Sigmoid colon (tissue), 4 donors: ENCODE data around the gene TTK.

Source experiments
- POLR2A ChIP-seq, 2 donors: fragments of 450-650 bp; IDR thresholded peaks; one replicate each; pipeline ENCODE4 v1.6.1; 2016; ENCODE audit warnings: antibody characterized with exemption in 2 of 2, mild to moderate bottlenecking in 2 of 2, moderate library complexity in 2 of 2
- POLR2AphosphoS5 ChIP-seq, 4 donors: sonication (generic); formaldehyde crosslinking; IDR thresholded peaks; one replicate each; pipeline ENCODE4 v1.6.1; 2017; ENCODE audit warnings: antibody characterized with exemption in 4 of 4
- TF ChIP-seq, protein P1 (sequence below), 4 experiments: fragments of 450-650 bp in 3 of 4; fragments of 200-600 bp in 1 of 4; IDR thresholded peaks; one replicate each; pipeline ENCODE4 v1.5.1; 2016 to 2019; ENCODE audit warnings: antibody characterized with exemption in 4 of 4, mild to moderate bottlenecking in 3 of 4, moderate library complexity in 2 of 4

GRCh38 chr6:80060774-80061173 is 56.3 kb downstream of the TTK start:
- TF ChIP-seq, protein P1, sequence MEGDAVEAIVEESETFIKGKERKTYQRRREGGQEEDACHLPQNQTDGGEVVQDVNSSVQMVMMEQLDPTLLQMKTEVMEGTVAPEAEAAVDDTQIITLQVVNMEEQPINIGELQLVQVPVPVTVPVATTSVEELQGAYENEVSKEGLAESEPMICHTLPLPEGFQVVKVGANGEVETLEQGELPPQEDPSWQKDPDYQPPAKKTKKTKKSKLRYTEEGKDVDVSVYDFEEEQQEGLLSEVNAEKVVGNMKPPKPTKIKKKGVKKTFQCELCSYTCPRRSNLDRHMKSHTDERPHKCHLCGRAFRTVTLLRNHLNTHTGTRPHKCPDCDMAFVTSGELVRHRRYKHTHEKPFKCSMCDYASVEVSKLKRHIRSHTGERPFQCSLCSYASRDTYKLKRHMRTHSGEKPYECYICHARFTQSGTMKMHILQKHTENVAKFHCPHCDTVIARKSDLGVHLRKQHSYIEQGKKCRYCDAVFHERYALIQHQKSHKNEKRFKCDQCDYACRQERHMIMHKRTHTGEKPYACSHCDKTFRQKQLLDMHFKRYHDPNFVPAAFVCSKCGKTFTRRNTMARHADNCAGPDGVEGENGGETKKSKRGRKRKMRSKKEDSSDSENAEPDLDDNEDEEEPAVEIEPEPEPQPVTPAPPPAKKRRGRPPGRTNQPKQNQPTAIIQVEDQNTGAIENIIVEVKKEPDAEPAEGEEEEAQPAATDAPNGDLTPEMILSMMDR (IDR thresholded peaks at IDR 0.05) = no peak
- no peak for TF ChIP-seq POLR2AphosphoS5 (IDR thresholded peaks at IDR 0.05)
- no peak for TF ChIP-seq POLR2A (IDR thresholded peaks at IDR 0.05)
